Hematopoietic multipotent progenitor cell (in vitro differentiated cells): ENCODE measurements around the gene CD37. TPM values are rescaled to one million over a fixed set of nuclear protein-coding genes. Genes with fewer than 3 reads are reported as not detected.
"Not testable (repeated sequence)": the region's sequence is repeated elsewhere in the genome, so short reads cannot be mapped to it uniquely, and the experiment has no call there.

ENCODE experiments used
- DNase-seq, 3 donors: peaks; one replicate each; pipeline ENCODE4 v3.0.0-alpha.2; 2011 to 2015; ENCODE audit warnings: low read depth in 2 of 3, low spot score in 2 of 3
- total RNA-seq: library from RNA; depleted of rRNA; stranded (reverse); fragments of >200 nt; gene quantifications from one replicate; pipeline ENCODE4 v1.2.3, GENCODE V29; 2012

The CD37 gene
- total RNA-seq: 255 TPM

DNA sequence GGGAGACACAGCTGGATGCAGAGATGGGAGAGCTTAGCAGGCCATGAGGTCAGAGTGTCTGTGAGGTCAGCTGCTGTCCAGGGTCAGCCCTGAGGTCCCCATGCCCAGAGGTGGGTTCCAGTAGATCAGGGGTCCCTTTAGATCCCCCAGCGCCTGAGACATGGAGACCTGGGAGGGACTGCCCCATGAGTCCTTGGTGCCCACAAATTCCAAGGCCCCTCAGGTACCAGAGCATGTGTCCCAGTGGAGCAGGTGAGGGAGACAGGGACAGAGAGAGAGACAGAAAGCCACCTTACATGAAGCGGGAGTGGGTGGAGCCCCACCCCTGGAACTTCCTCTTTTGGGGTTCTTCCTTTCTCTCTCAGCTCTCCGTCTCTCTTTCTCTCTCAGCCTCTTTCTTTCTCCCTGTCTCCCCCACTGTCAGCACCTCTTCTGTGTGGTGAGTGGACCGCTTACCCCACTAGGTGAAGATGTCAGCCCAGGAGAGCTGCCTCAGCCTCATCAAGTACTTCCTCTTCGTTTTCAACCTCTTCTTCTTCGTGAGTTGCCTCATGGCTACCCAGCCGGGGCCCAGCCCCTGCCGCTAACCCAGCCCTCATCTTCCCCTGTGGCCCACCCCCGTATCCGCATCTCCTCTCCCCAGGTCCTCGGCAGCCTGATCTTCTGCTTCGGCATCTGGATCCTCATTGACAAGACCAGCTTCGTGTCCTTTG lies at the start of gene CD37:
Gene CD37, plus strand, starts transcription at position 336 of the 713 bp plus-strand sequence. Its CDS starts 135 bp downstream, at position 471.
- peak in 2 of 3 donors; percentile 66 to 71 for DNase-seq

- no peak for DNase-seq
Measured at GRCh38 chr19:49287141-49287770, 48.0 kb upstream of the CD37 start.

DNA sequence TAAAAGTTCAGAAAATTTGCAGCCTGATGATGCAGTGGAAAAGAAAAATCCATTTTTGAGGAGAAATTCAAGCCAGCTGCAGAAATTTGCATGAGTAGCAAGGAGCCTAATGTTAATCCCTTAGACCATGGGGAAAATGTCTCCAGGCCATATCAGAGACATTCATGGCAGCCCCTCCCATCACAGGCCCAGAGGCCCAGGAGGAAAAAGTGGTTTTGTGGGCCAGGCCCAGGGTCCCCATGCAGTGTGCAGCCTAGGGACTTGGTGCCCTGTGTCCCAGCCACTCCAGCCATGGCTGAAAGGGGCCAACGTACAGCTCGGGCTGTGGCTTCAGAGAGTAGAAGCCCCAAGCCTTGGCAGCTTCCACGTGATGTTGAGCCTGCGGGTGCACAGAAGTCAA lies 47.0 kb upstream of the CD37 start:
- DNase-seq: not testable (repeated sequence)

- DNase-seq: not testable (repeated sequence)
Measured at GRCh38 chr19:49289286-49289685, 45.9 kb upstream of the CD37 start.

DNA sequence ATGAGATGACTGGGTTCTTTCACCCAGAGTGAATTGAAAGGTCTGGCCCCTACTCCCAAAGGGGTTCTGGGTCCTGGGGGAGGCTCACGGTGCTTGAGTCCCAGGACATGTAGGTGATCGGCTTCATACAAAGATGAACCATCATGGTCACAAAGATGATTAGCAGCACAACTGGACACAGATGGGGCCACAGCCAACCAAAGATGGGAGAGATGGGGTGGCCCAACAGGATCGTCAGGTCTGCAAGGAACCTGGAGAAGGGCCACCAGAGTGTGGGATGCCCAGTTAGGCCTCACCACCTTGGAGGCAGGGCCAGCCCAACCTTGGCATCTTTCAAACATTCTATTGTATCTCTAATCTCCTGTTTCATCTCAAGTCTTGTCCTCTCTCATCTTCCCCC lies 44.7 kb upstream of the CD37 start:
- DNase-seq: no peak

- no peak for DNase-seq
Measured at GRCh38 chr19:49294401-49294800, 40.8 kb upstream of the CD37 start.

DNA sequence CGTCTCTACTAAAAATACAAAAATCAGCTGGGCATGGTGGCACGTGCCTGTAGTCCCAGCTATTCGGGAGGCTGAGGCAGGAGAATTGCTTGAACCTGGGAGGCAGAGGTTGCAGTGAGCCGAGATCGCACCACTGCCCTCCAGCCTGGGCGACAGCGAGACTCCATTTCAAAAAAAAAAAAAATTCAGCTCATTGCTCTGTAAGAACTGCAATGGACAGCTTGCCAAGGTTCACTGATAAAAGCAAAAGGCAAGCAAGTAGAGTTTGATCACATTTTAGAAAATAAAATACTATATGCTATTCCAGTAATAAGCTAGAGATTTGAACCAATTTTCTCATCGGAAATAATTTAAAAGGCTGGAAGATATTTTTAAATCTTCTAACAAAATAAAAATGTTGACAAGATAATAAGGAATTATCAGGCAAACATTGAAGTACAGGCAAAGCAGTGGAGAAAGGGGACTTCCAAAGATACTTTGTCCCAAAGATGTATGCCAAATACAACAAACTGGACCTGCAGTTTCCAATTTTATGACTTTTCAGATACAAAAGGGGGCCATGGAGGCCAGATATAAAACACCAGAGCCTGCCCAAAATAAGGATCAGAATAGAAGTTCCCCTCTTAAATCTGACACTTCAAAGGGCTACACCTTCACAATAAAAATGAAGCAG lies 39.9 kb upstream of the CD37 start:
- no peak for DNase-seq

GRCh38 chr19:49297403-49297802 lies 37.8 kb upstream of the CD37 start:
- no peak for DNase-seq

DNA sequence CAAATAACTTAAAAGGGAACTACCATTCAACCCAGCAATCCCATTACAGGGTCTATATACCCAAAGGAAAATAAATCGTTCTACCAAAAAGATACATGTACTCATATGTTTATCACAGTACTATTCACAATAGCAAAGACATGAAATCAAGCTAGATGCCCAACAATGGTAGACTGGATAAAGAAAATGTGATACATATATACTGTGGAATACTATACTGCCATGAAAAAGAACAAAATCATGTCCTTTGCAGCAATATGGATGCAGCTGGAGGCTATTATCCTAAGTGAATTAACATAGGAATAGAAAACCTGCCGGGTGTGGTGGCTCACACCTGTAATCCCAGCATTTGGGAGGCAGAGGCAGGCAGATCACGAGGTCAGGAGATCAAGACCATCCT lies 36.6 kb upstream of the CD37 start:
- not testable (repeated sequence) for DNase-seq

GRCh38 chr19:49301165-49301865 lies 33.9 kb upstream of the CD37 start:
- peak; percentile 57 to 82 (median 78) for DNase-seq

DNA sequence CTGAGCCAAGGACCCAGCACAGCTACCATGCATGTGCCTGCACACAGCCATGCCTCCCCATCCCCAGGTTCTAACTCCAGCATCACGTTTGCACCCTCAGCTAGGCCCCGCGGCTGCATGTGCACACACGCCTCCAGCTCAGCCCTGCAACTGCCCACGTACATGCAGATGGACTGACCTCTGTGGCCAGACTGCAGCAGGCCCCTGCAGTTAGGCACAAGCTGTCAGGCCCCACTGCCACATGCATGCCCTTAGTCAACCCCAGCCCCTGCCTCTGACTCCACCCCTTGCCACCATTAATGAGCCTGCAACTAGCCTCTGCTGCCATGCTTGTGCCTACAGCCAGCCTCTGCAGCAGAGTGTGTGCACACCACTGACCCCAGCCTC lies 33.3 kb upstream of the CD37 start:
- no peak for DNase-seq

DNA sequence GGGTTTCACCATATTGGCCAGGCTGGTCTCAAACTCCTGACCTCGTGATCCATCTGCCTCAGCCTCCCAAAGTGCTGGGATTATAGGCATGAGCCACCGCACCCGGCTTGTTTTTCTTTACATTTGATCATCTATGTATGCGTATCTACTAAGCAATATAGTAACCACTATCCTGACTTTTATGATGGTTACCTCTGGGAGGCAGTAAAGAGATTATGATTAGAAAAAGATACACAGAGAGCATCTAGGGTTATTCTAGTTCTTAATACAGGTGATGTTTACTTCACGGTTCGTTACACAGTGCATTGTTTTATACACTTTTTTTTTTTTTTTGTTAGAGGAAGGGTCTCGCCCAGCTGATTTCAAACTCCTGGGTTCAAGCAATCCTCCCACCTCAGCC lies 28.5 kb upstream of the CD37 start:
- peak in 1 of 3 donors; percentile 24 for DNase-seq

DNA sequence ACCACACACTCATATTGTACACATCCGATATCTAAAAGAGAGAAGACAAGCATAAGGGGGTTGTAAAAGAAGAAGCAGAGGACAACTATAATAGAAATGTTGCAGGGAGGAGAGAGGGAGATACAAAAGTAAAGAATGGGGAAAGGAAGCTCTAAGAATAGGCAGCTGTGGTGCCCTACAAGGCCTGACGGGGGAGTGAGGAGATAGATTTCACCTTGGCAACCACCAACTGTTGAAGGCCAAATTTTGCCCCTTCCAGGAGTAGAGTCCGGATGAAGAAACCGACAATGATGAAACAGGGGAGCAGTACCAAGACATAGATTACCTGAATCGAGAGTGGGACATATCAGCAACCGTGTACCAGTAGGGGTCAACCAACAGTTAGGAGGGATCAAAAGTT lies 26.1 kb upstream of the CD37 start:
- DNase-seq: no peak

GRCh38 chr19:49315111-49315510 lies 20.1 kb upstream of the CD37 start:
- DNase-seq: no peak

DNA sequence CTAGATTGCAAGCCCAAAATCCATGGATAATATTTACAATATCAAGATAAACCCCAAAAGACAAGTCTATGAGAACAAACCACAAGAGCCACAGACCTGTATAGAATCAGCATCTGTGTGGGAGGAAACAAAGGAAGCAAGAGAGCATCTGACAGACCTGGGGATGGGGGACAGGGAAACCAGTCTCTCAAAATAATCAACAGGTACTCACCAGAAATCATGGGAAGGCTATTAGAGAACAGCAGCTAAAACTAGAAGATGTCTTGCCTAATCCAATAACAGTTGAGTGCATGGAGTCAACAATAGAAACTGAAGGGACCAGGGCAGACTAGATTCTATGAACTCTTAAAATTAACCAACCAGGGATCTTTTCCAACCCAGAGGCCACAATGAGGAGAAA lies 18.9 kb upstream of the CD37 start:
- no peak for DNase-seq

GRCh38 chr19:49318296-49318695 lies 16.9 kb upstream of the CD37 start:
- no peak for DNase-seq

DNA sequence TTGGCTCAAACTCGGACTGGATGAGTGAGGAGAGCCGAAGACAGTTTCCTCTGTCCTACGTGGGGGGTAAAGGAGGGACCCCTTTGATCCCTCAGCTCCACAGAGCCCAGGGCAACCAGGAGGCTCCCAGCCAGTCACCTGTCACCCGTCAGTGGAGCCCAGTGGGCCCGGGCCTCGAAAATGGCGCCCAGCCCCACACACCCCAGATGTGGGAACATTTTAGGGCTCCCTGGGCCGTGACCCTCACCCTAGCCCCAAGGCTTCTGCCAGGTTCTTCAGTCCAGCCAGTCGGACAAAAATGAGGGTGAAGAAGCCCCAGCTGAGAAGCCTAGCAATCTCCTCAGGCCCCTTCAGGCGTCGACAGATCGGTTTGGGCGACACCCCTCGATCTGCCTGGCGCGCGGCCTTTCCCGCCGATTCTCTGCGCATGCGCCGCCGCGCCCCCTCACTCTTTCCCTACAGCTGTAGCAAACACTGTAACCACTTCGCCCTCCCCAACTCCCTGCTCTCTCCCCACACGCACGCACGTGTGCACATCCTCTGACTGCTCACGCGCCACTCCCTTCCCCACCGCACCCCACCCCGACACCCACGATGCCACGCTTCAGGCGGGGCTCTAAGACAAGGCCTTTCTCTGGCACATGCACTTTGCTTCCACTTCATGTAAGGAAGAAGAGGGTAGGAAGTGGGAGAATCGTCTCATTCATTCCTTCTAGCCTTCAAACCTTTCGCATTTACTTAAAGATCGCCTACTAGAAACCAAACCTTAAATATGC lies 10.2 kb upstream of the CD37 start, which contains the start of gene SLC6A16:
Gene SLC6A16, minus strand, starts transcription at position 391 of the 776 bp plus-strand sequence. CDS start 13,844 bp downstream, outside the sequence.
- no peak for DNase-seq

GRCh38 chr19:49325756-49326155 lies 9.4 kb upstream of the CD37 start:
- DNase-seq: not testable (repeated sequence)

GRCh38 chr19:49326165-49326704 lies 9.0 kb upstream of the CD37 start:
- no peak for DNase-seq
